ENCODE results near the gene SPSB4.

DNA sequence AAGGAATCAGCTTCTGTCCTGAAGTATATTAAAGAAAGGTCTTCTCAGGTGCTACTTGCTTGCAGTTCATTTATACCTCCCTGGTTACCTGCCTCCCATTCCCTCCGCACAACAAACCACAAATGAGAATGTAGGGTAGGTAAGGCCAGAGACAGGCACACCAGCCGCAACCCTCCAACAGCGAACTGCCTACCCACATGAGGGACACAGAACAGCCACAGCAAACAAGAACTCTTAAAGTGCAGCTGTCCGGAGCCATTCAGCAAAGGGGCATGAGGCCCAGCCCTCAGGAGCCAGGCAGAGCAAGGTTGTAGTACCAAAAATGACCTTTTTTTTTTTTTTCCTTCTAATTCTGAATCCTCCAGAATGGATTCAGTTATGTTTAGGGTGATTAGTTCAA, 52.4 kb downstream of the SPSB4 start:
- TF ChIP-seq POLR2AphosphoS5 (IDR thresholded peaks at IDR 0.05; ENCODE audit: borderline replicate concordance, low read depth, low read length): no peak
- TF ChIP-seq EZH2 (IDR thresholded peaks at IDR 0.05): no peak
